Neutrophil (primary cell): ENCODE measurements around the gene SLX1A.
A peak's percentile ranks its signal among the peaks of the same experiment; 100 is the strongest.

Experiments used
- H3K27ac ChIP-seq: fragments of 200-600 bp; sonication (generic); 2 replicates; pipeline ENCODE4 v1.5.1; 2016; ENCODE audit warnings: mild to moderate bottlenecking, moderate library complexity
- H3K27me3 ChIP-seq: fragments of 200-600 bp; sonication (generic); 2 replicates; pipeline ENCODE4 v1.6.0; 2016; ENCODE audit warnings: mild to moderate bottlenecking
- H3K36me3 ChIP-seq: fragments of 200-600 bp; sonication (generic); 2 replicates; pipeline ENCODE4 v1.5.1; 2017
- H3K4me1 ChIP-seq, 2 experiments: fragments of 200-600 bp in 1 of 2; sonication (generic) in 1 of 2; 1 replicate in 1 of 2; 2 replicates in 1 of 2; pipeline versions ENCODE4 v1.5.1 to v1.6.1; 2013 to 2016; ENCODE audit warnings: low read depth in 1 of 2, low read length in 1 of 2, mild to moderate bottlenecking in 1 of 2, moderate library complexity in 1 of 2; ENCODE audit not compliant: control insufficient read depth in 1 of 2, insufficient read depth in 1 of 2
- H3K4me3 ChIP-seq, 2 experiments: fragments of 200-600 bp in 1 of 2; sonication (generic) in 1 of 2; 1 replicate in 1 of 2; 2 replicates in 1 of 2; pipeline ENCODE4 v1.5.1; 2013 to 2016; ENCODE audit warnings: low read depth in 1 of 2, low read length in 1 of 2, mild to moderate bottlenecking in 1 of 2, moderate library complexity in 1 of 2
- H3K9me3 ChIP-seq: fragments of 200-600 bp; sonication (generic); 2 replicates; pipeline ENCODE4 v1.5.1; 2016
- CTCF ChIP-seq: fragments of 200-600 bp; sonication (generic); IDR thresholded peaks from 2 replicates; pipeline ENCODE4 v1.5.1; 2016; ENCODE audit warnings: antibody characterized with exemption

The SLX1A gene

GRCh38 chr16:30151091-30151490 lies 42.6 kb upstream of the SLX1A start:
- Histone ChIP-seq H3K27me3 (no peaks in the 10 kb centered on the region), H3K36me3 (no peaks in the 10 kb centered on the region), H3K4me3 (no peak overlapping the region), H3K9me3 (no peaks in the 10 kb centered on the region), H3K27ac (peak overlapping the region; percentile 44), H3K4me1 (peaks cover 49 to 52% of the 10 kb centered on the region in 2 experiments)
- TF ChIP-seq CTCF = no peak

GRCh38 chr16:30152517-30152916 lies 41.2 kb upstream of the SLX1A start:
- peaks cover 39 to 41% of the 10 kb centered on the region in 2 experiments for H3K4me1 ChIP-seq
- no peak overlapping the region for H3K27ac ChIP-seq
- no peaks in the 10 kb centered on the region for H3K9me3 ChIP-seq
- H3K4me3 ChIP-seq = no peak overlapping the region
- no peaks in the 10 kb centered on the region for H3K27me3 ChIP-seq
- no peak for TF ChIP-seq CTCF
- no peaks in the 10 kb centered on the region for H3K36me3 ChIP-seq

GRCh38 chr16:30155188-30155587 lies 38.5 kb upstream of the SLX1A start:
- Histone ChIP-seq H3K9me3 (no peaks in the 10 kb centered on the region), H3K27me3 (no peaks in the 10 kb centered on the region), H3K36me3 (no peaks in the 10 kb centered on the region), H3K27ac (no peak overlapping the region), H3K4me1 (peaks cover 12 to 15% of the 10 kb centered on the region in 2 experiments), H3K4me3 (no peak overlapping the region)
- TF ChIP-seq CTCF = no peak

GRCh38 chr16:30157214-30157613 lies 36.5 kb upstream of the SLX1A start:
- Histone ChIP-seq H3K36me3 (no peaks in the 10 kb centered on the region), H3K9me3 (no peaks in the 10 kb centered on the region), H3K27ac (no peak overlapping the region), H3K4me3 (no peak overlapping the region), H3K27me3 (no peaks in the 10 kb centered on the region), H3K4me1 (no peaks in the 10 kb centered on the region)
- TF ChIP-seq CTCF = no peak

GRCh38 chr16:30163538-30163937 lies 30.1 kb upstream of the SLX1A start:
- Histone ChIP-seq H3K4me1 (peaks cover 39 to 42% of the 10 kb centered on the region in 2 experiments), H3K27me3 (no peaks in the 10 kb centered on the region), H3K27ac (no peak overlapping the region), H3K4me3 (no peak overlapping the region), H3K36me3 (no peaks in the 10 kb centered on the region), H3K9me3 (no peaks in the 10 kb centered on the region)
- TF ChIP-seq CTCF = no peak
